Measurements from ENCODE around the gene IDH1.

DNA sequence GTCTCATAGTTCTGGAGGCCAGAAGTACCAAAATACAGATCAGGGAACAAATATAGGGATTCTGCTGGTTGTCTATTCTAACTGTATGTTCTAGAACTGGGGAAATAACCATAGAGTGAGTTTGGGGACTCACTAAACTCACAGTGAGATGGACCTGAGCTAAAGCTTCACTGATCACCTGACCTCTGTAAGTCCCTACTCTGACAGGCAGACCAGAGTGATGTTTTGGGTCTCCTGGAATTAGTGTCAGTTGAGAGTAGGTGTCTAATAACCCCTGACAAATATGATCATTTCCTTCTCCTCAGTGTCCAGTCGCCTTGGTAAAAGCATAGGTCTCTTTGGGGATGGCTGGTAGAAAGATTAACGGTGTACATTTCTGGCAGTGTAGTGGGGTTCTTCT, 25.4 kb upstream of the IDH1 start:
- no peak for TF ChIP-seq MXI1 (IDR thresholded peaks at IDR 0.05; ENCODE audit: low read depth, low read length)
- no peak for TF ChIP-seq PML (IDR thresholded peaks at IDR 0.05; ENCODE audit: low read length)
- no peak for TF ChIP-seq KDM1A (IDR thresholded peaks at IDR 0.05; ENCODE audit: borderline replicate concordance)
- TF ChIP-seq, protein P1, sequence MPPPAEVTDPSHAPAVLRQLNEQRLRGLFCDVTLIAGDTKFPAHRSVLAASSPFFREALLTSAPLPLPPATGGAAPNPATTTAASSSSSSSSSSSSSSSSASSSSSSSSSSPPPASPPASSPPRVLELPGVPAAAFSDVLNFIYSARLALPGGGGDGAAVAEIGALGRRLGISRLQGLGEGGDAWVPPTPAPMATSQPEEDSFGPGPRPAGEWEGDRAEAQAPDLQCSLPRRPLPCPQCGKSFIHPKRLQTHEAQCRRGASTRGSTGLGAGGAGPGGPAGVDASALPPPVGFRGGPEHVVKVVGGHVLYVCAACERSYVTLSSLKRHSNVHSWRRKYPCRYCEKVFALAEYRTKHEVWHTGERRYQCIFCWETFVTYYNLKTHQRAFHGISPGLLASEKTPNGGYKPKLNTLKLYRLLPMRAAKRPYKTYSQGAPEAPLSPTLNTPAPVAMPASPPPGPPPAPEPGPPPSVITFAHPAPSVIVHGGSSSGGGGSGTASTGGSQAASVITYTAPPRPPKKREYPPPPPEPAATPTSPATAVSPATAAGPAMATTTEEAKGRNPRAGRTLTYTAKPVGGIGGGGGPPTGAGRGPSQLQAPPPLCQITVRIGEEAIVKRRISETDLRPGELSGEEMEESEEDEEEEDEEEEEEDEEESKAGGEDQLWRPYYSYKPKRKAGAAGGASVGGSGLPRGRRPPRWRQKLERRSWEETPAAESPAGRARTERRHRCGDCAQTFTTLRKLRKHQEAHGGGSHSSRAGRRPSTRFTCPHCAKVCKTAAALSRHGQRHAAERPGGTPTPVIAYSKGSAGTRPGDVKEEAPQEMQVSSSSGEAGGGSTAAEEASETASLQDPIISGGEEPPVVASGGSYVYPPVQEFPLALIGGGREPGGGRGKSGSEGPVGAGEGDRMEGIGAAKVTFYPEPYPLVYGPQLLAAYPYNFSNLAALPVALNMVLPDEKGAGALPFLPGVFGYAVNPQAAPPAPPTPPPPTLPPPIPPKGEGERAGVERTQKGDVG (CRISPR knock-in tag; IDR thresholded peaks at IDR 0.05), result no peak
- TF ChIP-seq, protein P2, sequence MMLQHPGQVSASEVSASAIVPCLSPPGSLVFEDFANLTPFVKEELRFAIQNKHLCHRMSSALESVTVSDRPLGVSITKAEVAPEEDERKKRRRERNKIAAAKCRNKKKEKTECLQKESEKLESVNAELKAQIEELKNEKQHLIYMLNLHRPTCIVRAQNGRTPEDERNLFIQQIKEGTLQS (IDR thresholded peaks at IDR 0.05; ENCODE audit: borderline replicate concordance, extremely low read depth, low read depth, low read length), result no peak
- TF ChIP-seq, protein P3, sequence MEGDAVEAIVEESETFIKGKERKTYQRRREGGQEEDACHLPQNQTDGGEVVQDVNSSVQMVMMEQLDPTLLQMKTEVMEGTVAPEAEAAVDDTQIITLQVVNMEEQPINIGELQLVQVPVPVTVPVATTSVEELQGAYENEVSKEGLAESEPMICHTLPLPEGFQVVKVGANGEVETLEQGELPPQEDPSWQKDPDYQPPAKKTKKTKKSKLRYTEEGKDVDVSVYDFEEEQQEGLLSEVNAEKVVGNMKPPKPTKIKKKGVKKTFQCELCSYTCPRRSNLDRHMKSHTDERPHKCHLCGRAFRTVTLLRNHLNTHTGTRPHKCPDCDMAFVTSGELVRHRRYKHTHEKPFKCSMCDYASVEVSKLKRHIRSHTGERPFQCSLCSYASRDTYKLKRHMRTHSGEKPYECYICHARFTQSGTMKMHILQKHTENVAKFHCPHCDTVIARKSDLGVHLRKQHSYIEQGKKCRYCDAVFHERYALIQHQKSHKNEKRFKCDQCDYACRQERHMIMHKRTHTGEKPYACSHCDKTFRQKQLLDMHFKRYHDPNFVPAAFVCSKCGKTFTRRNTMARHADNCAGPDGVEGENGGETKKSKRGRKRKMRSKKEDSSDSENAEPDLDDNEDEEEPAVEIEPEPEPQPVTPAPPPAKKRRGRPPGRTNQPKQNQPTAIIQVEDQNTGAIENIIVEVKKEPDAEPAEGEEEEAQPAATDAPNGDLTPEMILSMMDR (IDR thresholded peaks at IDR 0.05 in 2 of 3, conservative IDR thresholded peaks at IDR 0.05 in 1 of 3; ENCODE audit: control insufficient read depth in 2 of 3, extremely low read depth in 1 of 3, insufficient read depth in 1 of 3, low read depth in 3 of 3, low read length in 3 of 3), result no peak
- TF ChIP-seq, protein P4, sequence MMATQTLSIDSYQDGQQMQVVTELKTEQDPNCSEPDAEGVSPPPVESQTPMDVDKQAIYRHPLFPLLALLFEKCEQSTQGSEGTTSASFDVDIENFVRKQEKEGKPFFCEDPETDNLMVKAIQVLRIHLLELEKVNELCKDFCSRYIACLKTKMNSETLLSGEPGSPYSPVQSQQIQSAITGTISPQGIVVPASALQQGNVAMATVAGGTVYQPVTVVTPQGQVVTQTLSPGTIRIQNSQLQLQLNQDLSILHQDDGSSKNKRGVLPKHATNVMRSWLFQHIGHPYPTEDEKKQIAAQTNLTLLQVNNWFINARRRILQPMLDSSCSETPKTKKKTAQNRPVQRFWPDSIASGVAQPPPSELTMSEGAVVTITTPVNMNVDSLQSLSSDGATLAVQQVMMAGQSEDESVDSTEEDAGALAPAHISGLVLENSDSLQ (IDR thresholded peaks at IDR 0.05), result no peak
- no peak for TF ChIP-seq BRCA1 (IDR thresholded peaks at IDR 0.05; ENCODE audit: low read depth, low read length)
- TF ChIP-seq EP300 (IDR thresholded peaks at IDR 0.05; ENCODE audit: borderline replicate concordance in 1 of 2, control insufficient read depth in 1 of 2, low read depth in 2 of 2, low read length in 2 of 2), result no peak
- TF ChIP-seq, protein P5, sequence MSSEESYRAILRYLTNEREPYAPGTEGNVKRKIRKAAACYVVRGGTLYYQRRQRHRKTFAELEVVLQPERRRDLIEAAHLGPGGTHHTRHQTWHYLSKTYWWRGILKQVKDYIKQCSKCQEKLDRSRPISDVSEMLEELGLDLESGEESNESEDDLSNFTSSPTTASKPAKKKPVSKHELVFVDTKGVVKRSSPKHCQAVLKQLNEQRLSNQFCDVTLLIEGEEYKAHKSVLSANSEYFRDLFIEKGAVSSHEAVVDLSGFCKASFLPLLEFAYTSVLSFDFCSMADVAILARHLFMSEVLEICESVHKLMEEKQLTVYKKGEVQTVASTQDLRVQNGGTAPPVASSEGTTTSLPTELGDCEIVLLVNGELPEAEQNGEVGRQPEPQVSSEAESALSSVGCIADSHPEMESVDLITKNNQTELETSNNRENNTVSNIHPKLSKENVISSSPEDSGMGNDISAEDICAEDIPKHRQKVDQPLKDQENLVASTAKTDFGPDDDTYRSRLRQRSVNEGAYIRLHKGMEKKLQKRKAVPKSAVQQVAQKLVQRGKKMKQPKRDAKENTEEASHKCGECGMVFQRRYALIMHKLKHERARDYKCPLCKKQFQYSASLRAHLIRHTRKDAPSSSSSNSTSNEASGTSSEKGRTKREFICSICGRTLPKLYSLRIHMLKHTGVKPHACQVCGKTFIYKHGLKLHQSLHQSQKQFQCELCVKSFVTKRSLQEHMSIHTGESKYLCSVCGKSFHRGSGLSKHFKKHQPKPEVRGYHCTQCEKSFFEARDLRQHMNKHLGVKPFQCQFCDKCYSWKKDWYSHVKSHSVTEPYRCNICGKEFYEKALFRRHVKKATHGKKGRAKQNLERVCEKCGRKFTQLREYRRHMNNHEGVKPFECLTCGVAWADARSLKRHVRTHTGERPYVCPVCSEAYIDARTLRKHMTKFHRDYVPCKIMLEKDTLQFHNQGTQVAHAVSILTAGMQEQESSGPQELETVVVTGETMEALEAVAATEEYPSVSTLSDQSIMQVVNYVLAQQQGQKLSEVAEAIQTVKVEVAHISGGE (CRISPR knock-in tag; IDR thresholded peaks at IDR 0.05), result no peak
- TF ChIP-seq, protein P6, sequence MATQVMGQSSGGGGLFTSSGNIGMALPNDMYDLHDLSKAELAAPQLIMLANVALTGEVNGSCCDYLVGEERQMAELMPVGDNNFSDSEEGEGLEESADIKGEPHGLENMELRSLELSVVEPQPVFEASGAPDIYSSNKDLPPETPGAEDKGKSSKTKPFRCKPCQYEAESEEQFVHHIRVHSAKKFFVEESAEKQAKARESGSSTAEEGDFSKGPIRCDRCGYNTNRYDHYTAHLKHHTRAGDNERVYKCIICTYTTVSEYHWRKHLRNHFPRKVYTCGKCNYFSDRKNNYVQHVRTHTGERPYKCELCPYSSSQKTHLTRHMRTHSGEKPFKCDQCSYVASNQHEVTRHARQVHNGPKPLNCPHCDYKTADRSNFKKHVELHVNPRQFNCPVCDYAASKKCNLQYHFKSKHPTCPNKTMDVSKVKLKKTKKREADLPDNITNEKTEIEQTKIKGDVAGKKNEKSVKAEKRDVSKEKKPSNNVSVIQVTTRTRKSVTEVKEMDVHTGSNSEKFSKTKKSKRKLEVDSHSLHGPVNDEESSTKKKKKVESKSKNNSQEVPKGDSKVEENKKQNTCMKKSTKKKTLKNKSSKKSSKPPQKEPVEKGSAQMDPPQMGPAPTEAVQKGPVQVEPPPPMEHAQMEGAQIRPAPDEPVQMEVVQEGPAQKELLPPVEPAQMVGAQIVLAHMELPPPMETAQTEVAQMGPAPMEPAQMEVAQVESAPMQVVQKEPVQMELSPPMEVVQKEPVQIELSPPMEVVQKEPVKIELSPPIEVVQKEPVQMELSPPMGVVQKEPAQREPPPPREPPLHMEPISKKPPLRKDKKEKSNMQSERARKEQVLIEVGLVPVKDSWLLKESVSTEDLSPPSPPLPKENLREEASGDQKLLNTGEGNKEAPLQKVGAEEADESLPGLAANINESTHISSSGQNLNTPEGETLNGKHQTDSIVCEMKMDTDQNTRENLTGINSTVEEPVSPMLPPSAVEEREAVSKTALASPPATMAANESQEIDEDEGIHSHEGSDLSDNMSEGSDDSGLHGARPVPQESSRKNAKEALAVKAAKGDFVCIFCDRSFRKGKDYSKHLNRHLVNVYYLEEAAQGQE (IDR thresholded peaks at IDR 0.05; ENCODE audit: low read depth, low read length), result no peak
- no peak for TF ChIP-seq ZNF274 (IDR thresholded peaks at IDR 0.05; ENCODE audit: insufficient read depth, insufficient read length)
- TF ChIP-seq POLR2A (IDR thresholded peaks at IDR 0.05; ENCODE audit: low read depth, low read length), result no peak
- TF ChIP-seq TAF1 (IDR thresholded peaks at IDR 0.05; ENCODE audit: borderline replicate concordance, low read depth, low read length), result no peak
